Kidney capillary endothelial cell (primary cell): ENCODE measurements around the gene ELFN1.

Source experiments
- DNase-seq: peaks from one replicate; pipeline ENCODE4 v3.0.0-alpha.2; 2018; ENCODE audit warnings: low spot score

ELFN1 gene

DNA sequence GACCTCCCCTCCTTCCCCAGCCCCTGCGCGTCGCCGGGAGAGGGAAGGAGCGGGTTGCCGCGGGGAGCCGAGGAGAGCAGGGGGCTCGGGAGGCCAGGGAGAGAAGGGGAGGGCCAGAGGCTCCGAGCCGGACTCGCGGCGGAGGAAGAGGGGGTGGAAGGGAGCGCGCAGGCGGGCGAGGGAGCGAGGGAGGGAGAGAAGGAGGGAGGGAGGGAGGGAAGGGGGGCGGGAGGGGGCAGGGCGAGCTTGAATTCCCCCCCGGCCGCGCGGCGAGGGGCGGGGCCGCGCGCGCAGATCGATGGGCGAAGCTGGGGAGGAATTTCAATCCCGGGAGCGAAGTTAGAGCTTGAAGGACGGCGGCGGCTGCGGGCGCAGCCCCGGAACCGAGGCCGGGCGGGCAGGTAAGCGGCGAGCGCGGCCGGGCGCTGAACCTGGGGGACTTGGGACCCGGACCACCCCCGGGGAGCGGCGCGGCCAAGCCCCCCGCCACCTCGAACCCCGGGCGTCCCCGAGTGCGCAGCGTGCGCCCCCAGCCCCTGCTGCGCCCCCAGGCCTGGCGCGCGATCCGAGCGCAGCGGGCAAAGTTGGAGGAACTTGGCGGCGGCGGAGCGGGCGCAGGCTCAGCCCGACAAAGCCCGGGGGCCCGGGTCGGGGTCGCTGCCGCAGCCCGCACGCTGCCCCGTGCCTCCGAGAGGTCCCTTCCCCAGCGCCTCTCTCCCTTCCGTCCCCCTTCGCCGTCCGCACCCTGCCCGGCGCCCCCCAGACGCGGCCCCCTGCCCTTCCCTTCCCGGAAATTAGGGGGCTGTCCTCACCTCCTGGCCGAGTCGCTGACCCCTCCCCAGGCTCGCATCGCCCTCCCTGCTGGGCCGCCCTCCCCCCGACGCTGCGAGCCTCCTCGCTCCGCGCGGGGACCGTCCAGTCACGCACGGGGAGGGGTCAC, at the start of gene ELFN1:
ELFN1 (plus strand) TSS at position 324 of the 940 bp plus-strand sequence. CDS start 74,320 bp downstream, outside the sequence.
- DNase-seq = no peak

GRCh38 chr7:1620835-1621234, 49.2 kb upstream of the ELFN1 start:
- DNase-seq = no peak

GRCh38 chr7:1621718-1622117, 48.4 kb upstream of the ELFN1 start:
- no peak for DNase-seq

- DNase-seq = no peak
These were observed 47.6 kb upstream of the ELFN1 start for GRCh38 chr7:1622441-1622840.

- no peak for DNase-seq
These were observed 46.3 kb upstream of the ELFN1 start for GRCh38 chr7:1623810-1624209.

DNA sequence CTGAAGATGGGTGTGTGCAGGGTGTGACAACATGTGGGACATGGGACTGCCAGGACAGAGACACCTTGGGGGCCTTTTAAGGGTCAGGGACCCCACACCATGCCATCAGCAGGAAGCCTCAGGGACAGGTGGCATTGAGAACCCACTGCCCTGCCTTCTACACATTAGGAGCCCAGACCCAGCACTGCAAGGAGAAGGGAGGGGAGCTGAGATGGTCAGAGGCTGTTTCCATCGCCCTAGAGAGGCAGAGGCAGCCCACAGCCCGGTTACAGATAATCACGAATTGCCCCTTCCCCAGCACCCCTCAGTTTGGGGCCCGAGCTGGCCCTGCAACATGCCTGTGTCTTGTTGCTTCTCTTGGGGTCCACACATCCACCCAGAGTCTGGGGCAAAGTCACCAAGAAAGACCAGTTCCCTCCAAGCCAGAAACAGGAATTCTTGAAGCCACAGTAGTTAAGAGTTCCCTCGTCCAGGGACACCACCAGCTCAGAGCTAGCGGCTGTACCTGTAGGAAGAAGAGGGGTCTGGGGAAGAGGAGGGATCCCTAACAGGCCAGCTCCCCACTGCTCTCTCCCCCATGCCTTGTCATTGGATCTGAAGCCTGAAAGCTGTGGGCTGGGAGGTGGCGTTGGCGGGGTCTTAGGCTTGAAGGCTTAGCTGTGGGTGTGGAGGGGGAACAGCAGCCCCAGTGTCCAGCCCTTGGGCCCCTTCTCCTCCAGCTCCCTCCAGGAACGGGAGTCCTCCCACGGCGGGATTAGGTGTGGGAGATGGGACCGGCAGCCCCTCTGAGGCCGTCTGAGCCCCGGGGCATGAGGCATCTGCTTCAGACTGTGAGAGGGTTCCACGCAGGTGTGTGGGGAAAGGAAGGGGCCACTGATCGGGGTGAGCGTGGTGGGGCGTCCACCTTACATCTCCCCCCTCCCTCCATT, 44.8 kb upstream of the ELFN1 start:
- DNase-seq = no peak

DNA sequence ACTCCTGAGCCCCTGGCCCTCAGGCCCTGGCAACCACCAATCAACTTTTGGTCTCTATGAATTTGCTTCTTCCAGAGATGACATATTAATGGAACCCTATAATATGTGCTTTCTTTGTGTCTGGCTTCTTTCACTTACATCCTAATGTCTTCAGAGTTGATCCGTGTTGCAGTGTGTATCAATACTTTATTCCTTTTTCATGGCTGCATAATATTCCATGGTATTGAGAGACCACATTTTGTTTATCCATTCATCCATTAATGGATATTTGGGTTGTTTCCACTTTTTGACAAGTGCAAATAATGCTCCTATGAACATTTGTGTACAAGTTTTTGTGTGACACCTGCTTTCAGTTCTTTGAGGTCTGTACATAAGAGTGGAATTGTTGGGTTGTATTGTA, 43.3 kb upstream of the ELFN1 start:
- DNase-seq = no peak

DNA sequence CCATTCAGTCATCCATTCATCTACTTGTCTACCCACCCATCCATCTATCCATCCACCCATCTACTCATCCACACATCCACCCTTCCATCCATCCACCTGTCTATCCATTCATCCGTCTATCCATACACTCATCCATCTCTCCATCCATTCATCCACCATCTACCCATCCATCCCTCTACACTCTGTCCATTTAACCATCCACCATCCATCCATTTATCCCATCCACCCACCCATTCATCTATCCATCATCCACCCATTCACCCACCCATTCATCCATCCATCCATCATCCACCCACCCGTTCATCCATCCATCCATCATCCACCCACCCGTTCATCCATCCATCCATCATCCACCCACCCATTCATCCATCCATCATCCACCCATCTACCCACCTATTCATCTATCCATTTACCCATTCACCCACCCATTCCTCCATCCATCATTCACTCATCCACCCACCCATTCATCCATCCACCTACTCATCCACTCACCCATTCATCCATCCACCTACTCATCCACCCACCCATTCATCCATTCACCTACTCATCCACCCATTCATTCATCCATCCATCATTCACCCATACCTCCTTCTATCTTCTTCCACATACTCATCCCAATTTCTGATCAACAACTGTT, 39.3 kb upstream of the ELFN1 start:
- DNase-seq = no peak

GRCh38 chr7:1631678-1632077, 38.4 kb upstream of the ELFN1 start:
- no peak for DNase-seq

DNA sequence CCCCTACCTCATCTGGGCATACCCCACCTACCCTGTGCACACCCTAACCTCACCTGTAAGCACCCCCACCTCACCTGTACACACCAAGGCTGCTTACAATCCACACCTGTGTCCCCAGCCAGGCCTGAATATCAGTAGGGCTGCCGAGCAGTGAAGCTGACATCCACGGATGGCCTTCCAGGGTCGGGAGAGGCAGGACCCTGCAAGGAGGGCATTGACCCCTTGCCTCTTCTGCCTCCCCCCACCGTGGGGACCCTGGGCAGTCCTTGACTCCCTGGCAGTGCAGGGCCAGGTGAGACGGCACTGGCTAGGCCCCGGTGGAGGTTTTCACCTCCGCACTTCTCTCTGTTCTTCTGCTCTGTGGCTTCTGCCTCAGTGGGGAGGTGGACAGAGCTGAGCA, 37.6 kb upstream of the ELFN1 start:
- DNase-seq = no peak

GRCh38 chr7:1632916-1633785, 36.9 kb upstream of the ELFN1 start:
- DNase-seq = no peak

DNA sequence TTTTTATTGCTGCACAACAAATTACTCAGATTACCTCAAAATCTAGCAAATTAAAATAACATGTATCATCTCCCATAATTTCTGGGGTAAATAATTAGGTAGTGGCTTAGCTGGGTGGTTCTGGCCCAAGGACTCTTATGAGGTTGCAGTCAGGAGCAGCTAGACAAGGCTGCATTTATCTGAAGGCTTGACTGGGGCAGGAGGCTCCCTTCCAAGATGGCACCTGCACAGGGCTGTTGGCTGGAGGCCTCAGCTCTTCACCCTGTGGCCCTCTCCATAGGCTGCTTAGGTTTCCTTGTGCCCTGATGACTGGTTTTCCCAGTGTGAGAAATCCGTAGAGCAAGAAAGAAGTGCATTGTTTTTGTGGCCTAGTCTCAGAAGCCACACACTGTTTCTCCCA, 34.7 kb upstream of the ELFN1 start:
- DNase-seq = no peak

DNA sequence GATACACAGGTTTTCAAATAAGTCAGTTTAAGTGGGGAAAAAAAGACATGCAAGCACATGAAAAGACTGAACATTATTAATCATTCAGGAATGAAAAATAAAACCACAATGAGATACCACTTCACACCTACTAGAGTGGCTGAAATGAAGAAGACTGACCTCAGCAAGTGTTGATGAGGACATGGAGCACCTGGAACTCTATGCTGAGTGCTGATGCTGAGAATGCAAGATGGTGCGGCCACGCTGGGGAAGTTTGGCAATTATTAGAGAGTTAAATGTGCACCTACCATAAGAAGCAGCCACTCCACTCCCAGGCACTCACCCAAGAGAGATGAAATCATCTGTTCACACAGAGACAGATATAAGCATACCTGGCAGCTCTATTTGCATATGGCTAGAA, 32.9 kb upstream of the ELFN1 start:
- DNase-seq = no peak

DNA sequence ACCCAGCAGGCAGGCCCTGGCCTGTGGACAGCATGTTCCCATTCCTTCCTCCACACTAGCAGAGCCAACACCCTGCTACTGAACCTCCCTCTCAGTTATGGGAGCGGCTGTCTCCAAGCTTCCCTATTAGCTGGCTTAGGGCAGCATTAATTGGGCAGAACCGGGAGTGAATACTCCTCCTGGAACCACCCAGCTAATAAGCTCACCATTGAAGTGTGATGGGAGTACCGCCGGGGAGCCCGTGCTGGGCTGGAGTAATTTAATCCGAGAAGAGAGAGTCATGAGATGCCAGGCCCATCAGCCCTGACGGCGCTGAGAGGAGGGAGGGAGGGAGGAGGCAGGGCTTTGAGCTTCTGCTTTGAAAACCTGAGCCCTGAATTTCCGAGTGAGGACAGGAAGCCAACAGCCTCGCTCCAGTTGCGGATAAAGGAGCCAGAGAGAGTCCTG, 31.8 kb upstream of the ELFN1 start:
- DNase-seq = no peak

DNA sequence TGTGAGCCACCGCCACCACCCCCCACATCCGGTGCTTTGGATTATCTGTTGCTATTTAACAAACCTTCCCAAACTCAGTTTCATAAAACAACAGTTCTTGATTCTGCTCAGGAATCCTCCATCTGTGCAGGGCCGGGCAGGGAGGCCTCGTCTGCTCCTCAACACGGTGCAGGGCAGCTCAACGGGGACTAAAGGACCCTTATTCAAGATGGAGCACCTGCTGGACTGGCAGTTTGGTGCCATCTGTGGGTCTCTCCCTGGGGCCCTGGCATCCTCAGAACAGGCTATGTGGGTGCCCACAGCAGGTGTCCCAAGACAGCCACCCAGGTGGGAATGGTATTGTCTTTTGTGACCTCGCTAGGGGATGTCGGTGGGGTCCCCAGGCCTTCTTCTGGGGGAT, 31.0 kb upstream of the ELFN1 start:
- DNase-seq = no peak

- DNase-seq = no peak
These were observed 30.4 kb upstream of the ELFN1 start for GRCh38 chr7:1639532-1640175.

DNA sequence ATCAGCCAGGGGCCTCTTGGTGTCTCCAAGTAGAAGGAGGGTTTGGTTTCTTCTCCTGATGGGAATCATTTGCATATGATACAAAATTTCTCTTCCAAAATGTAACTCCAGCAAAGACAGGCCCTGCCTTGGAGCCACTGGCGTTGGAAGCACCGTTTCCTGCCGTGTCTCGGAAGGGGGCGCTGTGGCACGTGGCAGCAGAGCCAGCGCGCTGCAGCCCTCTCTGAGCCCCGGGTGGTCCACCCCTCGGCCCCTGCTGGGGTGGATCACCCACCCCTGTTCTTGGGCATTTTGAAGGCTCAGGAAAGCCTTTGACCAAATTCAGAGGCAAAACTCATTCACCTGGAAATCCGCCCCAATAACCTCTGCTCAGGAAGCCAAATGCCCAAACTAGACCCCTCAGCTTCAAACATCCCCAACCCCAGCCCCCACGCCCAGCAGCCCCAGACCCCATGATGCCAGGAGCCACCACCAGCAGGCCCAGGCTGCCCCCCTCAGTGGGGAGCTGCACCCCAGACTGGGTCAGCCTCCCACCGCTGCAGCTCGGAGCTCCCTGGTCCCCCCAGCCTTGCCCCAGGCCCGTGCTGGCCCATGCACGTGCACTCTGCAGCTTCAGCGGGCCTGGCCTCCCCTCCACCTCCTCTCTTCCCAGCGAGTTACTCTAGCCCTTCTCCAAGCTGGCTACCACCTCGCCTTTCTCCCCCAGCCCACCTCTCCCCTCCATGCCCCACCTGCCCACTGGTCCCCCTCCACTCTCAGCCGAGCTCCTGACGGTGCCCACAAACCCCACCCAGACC, 29.5 kb upstream of the ELFN1 start:
- no peak for DNase-seq

DNA sequence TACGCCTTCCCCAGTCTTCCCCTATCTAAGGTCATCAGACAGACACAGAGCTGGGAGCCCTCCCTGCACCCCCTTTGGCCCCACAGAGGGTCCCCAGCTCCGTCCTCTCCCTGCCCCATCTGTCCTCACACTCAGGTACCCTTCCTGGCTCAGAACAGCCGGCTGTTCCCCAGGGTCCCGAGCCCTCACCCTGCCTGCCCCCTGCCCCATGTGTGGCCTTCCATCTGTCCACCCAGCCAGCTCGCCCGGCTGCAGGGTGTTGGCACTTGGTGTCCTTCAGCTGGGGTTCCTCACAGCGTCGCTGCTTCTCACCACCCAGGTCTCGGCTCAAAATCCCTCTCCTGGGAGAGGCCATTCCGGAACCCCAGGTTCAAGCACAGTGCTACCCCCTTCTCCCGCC, 28.9 kb upstream of the ELFN1 start:
- DNase-seq = no peak

GRCh38 chr7:1641661-1642260, 28.3 kb upstream of the ELFN1 start:
- no peak for DNase-seq
